WTC11 (cell line): ENCODE results near the gene ANXA11. TPM values are rescaled to one million over a fixed set of nuclear protein-coding genes. Genes with fewer than 3 reads are reported as not detected.
"Not testable (repeated sequence)": the region's sequence is repeated elsewhere in the genome, so short reads cannot be mapped to it uniquely, and the experiment has no call there.

Source experiments
- ATAC-seq: fragments of 200-7000 bp; cut with Tn5 transposase; 2 replicates; pipeline ENCODE4 v1.10.0; 2021; ENCODE audit warnings: mild to moderate bottlenecking, moderate library complexity
- CTCF ChIA-PET: fragments of 300-600 bp; sonication (Branson Sonifier 250); formaldehyde crosslinking; loops from one replicate; lab custom pipeline; 2021; ENCODE audit warnings: antibody characterized with exemption; lab: Charles Lee
- POLR2A ChIA-PET: fragments of 350-600 bp; sonication (Branson Sonifier 250); formaldehyde crosslinking; loops from one replicate; lab custom pipeline; 2021; ENCODE audit warnings: antibody characterized with exemption; lab: Charles Lee
- DNase-seq: peaks from one replicate; pipeline ENCODE4 v3.0.0; 2021; ENCODE audit warnings: low spot score
- H3K27ac Mint-ChIP-seq: 2 replicates; pipeline ENCODE4 v1.8.0; 2021; ENCODE audit warnings: mixed read lengths
- H3K27me3 Mint-ChIP-seq: 2 replicates; pipeline ENCODE4 v1.8.0; 2021; ENCODE audit warnings: low read depth, mild to moderate bottlenecking, moderate library complexity, mixed read lengths
- H3K36me3 Mint-ChIP-seq: 2 replicates; pipeline ENCODE4 v1.8.0; 2021; ENCODE audit warnings: mixed read lengths
- H3K4me1 Mint-ChIP-seq: 2 replicates; pipeline ENCODE4 v1.8.0; 2022; ENCODE audit warnings: mixed read lengths
- H3K4me3 Mint-ChIP-seq: 2 replicates; pipeline ENCODE4 v1.8.0; 2021; ENCODE audit warnings: mild to moderate bottlenecking, moderate library complexity, mixed read lengths
- H3K9me3 Mint-ChIP-seq: 2 replicates; pipeline ENCODE4 v1.8.0; 2021; ENCODE audit warnings: mixed read lengths
- ATF1 ChIP-seq: sonication (generic); formaldehyde crosslinking; IDR thresholded peaks from 2 replicates; pipeline ENCODE4 v1.8.1; 2023; ENCODE audit warnings: mild to moderate bottlenecking, moderate library complexity, missing genetic modification reagents
- FOXJ3 ChIP-seq: sonication (generic); formaldehyde crosslinking; IDR thresholded peaks from 2 replicates; pipeline ENCODE4 v1.9.0; 2021; ENCODE audit warnings: missing genetic modification reagents, mild to moderate bottlenecking, borderline replicate concordance
- FOXK1 ChIP-seq: sonication (generic); formaldehyde crosslinking; IDR thresholded peaks from 2 replicates; pipeline ENCODE4 v1.8.0; 2022; ENCODE audit warnings: mild to moderate bottlenecking, moderate library complexity, missing genetic modification reagents
- MYBL2 ChIP-seq: sonication (generic); formaldehyde crosslinking; IDR thresholded peaks from 2 replicates; pipeline ENCODE4 v1.8.1; 2023; ENCODE audit warnings: mild to moderate bottlenecking, moderate library complexity, missing genetic modification reagents
- NR3C1 ChIP-seq: sonication (generic); formaldehyde crosslinking; conservative IDR thresholded peaks from 2 replicates; pipeline ENCODE4 v1.8.1; 2023; ENCODE audit warnings: low read depth, mild to moderate bottlenecking, missing genetic modification reagents
- TP53 ChIP-seq: sonication (generic); formaldehyde crosslinking; IDR thresholded peaks from 2 replicates; pipeline ENCODE4 v1.8.1; 2023; ENCODE audit warnings: mild to moderate bottlenecking, missing genetic modification reagents
- ZMAT4 ChIP-seq: fragments of 250-450 bp; sonication (Bioruptor Pico); IDR thresholded peaks from 2 replicates; pipeline ENCODE4 v1.9.0; 2021; ENCODE audit warnings: mild to moderate bottlenecking
- ZNF138 ChIP-seq: sonication (generic); formaldehyde crosslinking; conservative IDR thresholded peaks from 2 replicates; pipeline ENCODE4 v1.8.1; 2022; ENCODE audit warnings: mild to moderate bottlenecking, moderate library complexity, missing genetic modification reagents
- ZNF423 ChIP-seq: fragments of 250-450 bp; sonication (Bioruptor Pico); IDR thresholded peaks from 2 replicates; pipeline ENCODE4 v2.1.2; 2022; ENCODE audit warnings: mild to moderate bottlenecking, moderate library complexity
- total RNA-seq: library from RNA; stranded (reverse); gene quantifications from 3 replicates; pipeline ENCODE4 v1.2.3, GENCODE V29; 2021
- TF ChIP-seq, protein P1 (sequence below): sonication (generic); formaldehyde crosslinking; IDR thresholded peaks from 2 replicates; pipeline ENCODE4 v1.8.1; 2023; ENCODE audit warnings: mild to moderate bottlenecking, missing genetic modification reagents
- TF ChIP-seq, protein P2 (sequence below): sonication (generic); formaldehyde crosslinking; IDR thresholded peaks from 2 replicates; pipeline ENCODE4 v1.8.0; 2023; ENCODE audit warnings: missing genetic modification reagents, mild to moderate bottlenecking, borderline replicate concordance
- TF ChIP-seq, protein P3 (sequence below): sonication (generic); formaldehyde crosslinking; IDR thresholded peaks from 2 replicates; pipeline ENCODE4 v1.8.0; 2023; ENCODE audit warnings: mild to moderate bottlenecking, missing genetic modification reagents
- TF ChIP-seq, protein P4 (sequence below): sonication (generic); formaldehyde crosslinking; conservative IDR thresholded peaks from 2 replicates; pipeline ENCODE4 v1.8.1; 2022; ENCODE audit warnings: mild to moderate bottlenecking, missing genetic modification reagents

Gene ANXA11
- total RNA-seq, 1 experiment from 2014 or later, result 83.3 TPM

GRCh38 chr10:80150172-80150571 lies 55.2 kb downstream of the ANXA11 start:
- no peak for TF ChIP-seq ZNF138 (CRISPR knock-in tag)
- no peak for TF ChIP-seq TP53 (CRISPR knock-in tag)
- no peak for TF ChIP-seq MYBL2 (CRISPR knock-in tag)
- TF ChIP-seq ZMAT4 (CRISPR knock-in tag), result no peak
- TF ChIP-seq, protein P1, sequence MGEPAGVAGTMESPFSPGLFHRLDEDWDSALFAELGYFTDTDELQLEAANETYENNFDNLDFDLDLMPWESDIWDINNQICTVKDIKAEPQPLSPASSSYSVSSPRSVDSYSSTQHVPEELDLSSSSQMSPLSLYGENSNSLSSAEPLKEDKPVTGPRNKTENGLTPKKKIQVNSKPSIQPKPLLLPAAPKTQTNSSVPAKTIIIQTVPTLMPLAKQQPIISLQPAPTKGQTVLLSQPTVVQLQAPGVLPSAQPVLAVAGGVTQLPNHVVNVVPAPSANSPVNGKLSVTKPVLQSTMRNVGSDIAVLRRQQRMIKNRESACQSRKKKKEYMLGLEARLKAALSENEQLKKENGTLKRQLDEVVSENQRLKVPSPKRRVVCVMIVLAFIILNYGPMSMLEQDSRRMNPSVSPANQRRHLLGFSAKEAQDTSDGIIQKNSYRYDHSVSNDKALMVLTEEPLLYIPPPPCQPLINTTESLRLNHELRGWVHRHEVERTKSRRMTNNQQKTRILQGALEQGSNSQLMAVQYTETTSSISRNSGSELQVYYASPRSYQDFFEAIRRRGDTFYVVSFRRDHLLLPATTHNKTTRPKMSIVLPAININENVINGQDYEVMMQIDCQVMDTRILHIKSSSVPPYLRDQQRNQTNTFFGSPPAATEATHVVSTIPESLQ (CRISPR knock-in tag), result no peak
- no peak for TF ChIP-seq NR3C1 (CRISPR knock-in tag)
- no peak for TF ChIP-seq FOXJ3
- TF ChIP-seq FOXK1, result no peak
- TF ChIP-seq, all 79 proteins: peak for 0
- no peak overlapping the region for H3K4me3 Mint-ChIP-seq
- ATAC-seq (no peak), DNase-seq (no peak)
- ChIA-PET CTCF (interaction anchor here (1.2 to 2.2 kb wide), 4 partner anchors 12 to 111 kb away, joined by 4 to 13 read pairs (median 6); no protein-coding TSS in a partner anchor), POLR2A (interaction anchor here (0.9 kb wide), 1 partner anchor 57 kb away, joined by 3 read pairs; no protein-coding TSS in a partner anchor)
- no peaks in the 10 kb centered on the region for H3K27me3 Mint-ChIP-seq
- H3K9me3 Mint-ChIP-seq, result no peaks in the 10 kb centered on the region
- H3K27ac Mint-ChIP-seq, result peak overlapping the region; percentile 8; the same call in 1 of the 2 replicates
- H3K36me3 Mint-ChIP-seq, result peaks cover 10% of the 10 kb centered on the region
- peaks cover 8% of the 10 kb centered on the region for H3K4me1 Mint-ChIP-seq

- no peak for DNase-seq
- POLR2A ChIA-PET, result interaction anchor here (0.5 kb wide), 1 partner anchor 10 kb away, joined by 3 read pairs; no protein-coding TSS in a partner anchor
- TF ChIP-seq ZNF423 (CRISPR knock-in tag), result no peak
- TF ChIP-seq, all 79 proteins: peak for 0
- H3K36me3 Mint-ChIP-seq, result peaks cover 3% of the 10 kb centered on the region
- no peaks in the 10 kb centered on the region for H3K9me3 Mint-ChIP-seq
- peaks cover 15% of the 10 kb centered on the region for H3K4me1 Mint-ChIP-seq
- no peak overlapping the region for H3K4me3 Mint-ChIP-seq
- H3K27ac Mint-ChIP-seq, result no peak overlapping the region
- CTCF ChIA-PET, result no interaction called here
- no peak for ATAC-seq
- no peaks in the 10 kb centered on the region for H3K27me3 Mint-ChIP-seq
Measured at GRCh38 chr10:80149123-80149522, 56.2 kb downstream of the ANXA11 start.

DNA sequence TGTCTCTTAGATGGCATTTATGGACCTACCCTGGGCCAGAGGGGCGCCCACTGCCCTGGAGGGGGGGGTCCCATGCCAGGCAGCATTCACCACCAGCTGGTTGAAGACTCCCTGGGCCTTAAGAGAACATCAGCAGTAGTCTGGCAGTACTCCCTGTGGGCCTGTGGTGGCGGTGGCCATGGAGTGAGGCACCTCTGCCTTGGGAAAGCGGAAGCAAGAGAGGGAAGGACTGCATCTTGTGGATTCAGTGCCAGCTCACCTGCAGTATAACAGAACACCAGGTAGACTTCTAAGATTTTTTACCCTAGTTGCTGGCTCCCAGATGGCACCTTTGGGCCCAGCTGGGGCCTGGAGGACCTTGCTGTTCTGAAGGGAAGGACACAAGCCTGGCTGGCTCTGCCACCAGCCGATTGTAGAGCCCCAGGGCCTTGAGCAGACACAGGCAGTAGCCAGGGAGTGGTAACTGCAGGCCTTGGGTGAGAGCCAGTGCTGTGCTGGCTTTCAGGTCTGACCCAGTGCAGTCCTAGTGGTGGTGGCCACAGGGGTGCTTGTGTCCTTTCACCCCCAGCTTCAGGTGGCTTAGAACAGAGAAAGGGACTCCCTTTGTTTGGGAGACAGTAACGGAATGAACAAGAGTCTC lies 57.1 kb downstream of the ANXA11 start:
- DNase-seq, result no peak
- Mint-ChIP-seq H3K27me3 (no peaks in the 10 kb centered on the region), H3K4me3 (no peak overlapping the region), H3K27ac (no peak overlapping the region), H3K4me1 (peaks cover 15% of the 10 kb centered on the region), H3K36me3 (peaks cover 1% of the 10 kb centered on the region; the same call in 1 of the 2 replicates), H3K9me3 (no peaks in the 10 kb centered on the region)
- TF ChIP-seq, protein P2, sequence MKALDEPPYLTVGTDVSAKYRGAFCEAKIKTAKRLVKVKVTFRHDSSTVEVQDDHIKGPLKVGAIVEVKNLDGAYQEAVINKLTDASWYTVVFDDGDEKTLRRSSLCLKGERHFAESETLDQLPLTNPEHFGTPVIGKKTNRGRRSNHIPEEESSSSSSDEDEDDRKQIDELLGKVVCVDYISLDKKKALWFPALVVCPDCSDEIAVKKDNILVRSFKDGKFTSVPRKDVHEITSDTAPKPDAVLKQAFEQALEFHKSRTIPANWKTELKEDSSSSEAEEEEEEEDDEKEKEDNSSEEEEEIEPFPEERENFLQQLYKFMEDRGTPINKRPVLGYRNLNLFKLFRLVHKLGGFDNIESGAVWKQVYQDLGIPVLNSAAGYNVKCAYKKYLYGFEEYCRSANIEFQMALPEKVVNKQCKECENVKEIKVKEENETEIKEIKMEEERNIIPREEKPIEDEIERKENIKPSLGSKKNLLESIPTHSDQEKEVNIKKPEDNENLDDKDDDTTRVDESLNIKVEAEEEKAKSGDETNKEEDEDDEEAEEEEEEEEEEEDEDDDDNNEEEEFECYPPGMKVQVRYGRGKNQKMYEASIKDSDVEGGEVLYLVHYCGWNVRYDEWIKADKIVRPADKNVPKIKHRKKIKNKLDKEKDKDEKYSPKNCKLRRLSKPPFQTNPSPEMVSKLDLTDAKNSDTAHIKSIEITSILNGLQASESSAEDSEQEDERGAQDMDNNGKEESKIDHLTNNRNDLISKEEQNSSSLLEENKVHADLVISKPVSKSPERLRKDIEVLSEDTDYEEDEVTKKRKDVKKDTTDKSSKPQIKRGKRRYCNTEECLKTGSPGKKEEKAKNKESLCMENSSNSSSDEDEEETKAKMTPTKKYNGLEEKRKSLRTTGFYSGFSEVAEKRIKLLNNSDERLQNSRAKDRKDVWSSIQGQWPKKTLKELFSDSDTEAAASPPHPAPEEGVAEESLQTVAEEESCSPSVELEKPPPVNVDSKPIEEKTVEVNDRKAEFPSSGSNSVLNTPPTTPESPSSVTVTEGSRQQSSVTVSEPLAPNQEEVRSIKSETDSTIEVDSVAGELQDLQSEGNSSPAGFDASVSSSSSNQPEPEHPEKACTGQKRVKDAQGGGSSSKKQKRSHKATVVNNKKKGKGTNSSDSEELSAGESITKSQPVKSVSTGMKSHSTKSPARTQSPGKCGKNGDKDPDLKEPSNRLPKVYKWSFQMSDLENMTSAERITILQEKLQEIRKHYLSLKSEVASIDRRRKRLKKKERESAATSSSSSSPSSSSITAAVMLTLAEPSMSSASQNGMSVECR, result no peak
- ChIA-PET POLR2A (no interaction called here), CTCF (interaction anchor here (2.9 kb wide), 1 partner anchor 74 kb away, joined by 11 read pairs; no protein-coding TSS in a partner anchor)
- ATAC-seq, result no peak

GRCh38 chr10:80146918-80147317 lies 58.4 kb downstream of the ANXA11 start:
- Mint-ChIP-seq H3K4me1 (peaks cover 15% of the 10 kb centered on the region), H3K4me3 (no peak overlapping the region), H3K9me3 (no peaks in the 10 kb centered on the region), H3K27ac (no peak overlapping the region), H3K27me3 (no peaks in the 10 kb centered on the region), H3K36me3 (no peaks in the 10 kb centered on the region)
- ATAC-seq, result no peak
- POLR2A ChIA-PET, result no interaction called here
- no peak for DNase-seq
- no peak for TF ChIP-seq ATF1 (CRISPR knock-in tag)
- TF ChIP-seq, protein P3, sequence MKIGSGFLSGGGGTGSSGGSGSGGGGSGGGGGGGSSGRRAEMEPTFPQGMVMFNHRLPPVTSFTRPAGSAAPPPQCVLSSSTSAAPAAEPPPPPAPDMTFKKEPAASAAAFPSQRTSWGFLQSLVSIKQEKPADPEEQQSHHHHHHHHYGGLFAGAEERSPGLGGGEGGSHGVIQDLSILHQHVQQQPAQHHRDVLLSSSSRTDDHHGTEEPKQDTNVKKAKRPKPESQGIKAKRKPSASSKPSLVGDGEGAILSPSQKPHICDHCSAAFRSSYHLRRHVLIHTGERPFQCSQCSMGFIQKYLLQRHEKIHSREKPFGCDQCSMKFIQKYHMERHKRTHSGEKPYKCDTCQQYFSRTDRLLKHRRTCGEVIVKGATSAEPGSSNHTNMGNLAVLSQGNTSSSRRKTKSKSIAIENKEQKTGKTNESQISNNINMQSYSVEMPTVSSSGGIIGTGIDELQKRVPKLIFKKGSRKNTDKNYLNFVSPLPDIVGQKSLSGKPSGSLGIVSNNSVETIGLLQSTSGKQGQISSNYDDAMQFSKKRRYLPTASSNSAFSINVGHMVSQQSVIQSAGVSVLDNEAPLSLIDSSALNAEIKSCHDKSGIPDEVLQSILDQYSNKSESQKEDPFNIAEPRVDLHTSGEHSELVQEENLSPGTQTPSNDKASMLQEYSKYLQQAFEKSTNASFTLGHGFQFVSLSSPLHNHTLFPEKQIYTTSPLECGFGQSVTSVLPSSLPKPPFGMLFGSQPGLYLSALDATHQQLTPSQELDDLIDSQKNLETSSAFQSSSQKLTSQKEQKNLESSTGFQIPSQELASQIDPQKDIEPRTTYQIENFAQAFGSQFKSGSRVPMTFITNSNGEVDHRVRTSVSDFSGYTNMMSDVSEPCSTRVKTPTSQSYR (CRISPR knock-in tag), result no peak
- TF ChIP-seq, protein P4, sequence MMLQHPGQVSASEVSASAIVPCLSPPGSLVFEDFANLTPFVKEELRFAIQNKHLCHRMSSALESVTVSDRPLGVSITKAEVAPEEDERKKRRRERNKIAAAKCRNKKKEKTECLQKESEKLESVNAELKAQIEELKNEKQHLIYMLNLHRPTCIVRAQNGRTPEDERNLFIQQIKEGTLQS, result no peak
- CTCF ChIA-PET, result interaction anchor here (2.2 to 2.9 kb wide), 2 partner anchors 76 to 114 kb away, joined by 5 to 11 read pairs; no protein-coding TSS in a partner anchor

GRCh38 chr10:80145406-80146308 lies 59.7 kb downstream of the ANXA11 start:
- H3K36me3 Mint-ChIP-seq, ATAC-seq, H3K27ac Mint-ChIP-seq, H3K4me3 Mint-ChIP-seq, POLR2A ChIA-PET, DNase-seq, H3K9me3 Mint-ChIP-seq, H3K27me3 Mint-ChIP-seq: not testable (repeated sequence)
- peaks cover 10% of the 10 kb centered on the region for H3K4me1 Mint-ChIP-seq
- CTCF ChIA-PET, result interaction anchor here (2.0 to 2.9 kb wide), 5 partner anchors 13 to 115 kb away, joined by 5 to 66 read pairs (median 14); partner anchors contain the start of gene PLAC9
